Right ventricle myocardium inferior (tissue), 1 donor: ENCODE data around the gene TEDC2. TPM values are rescaled to one million over a fixed set of nuclear protein-coding genes. Genes with fewer than 3 reads are reported as not detected.
"Not testable (repeated sequence)": the region's sequence is repeated elsewhere in the genome, so short reads cannot be mapped to it uniquely, and the experiment has no call there.

ENCODE experiments used
- ATAC-seq: fragments of 200-7000 bp; cut with Tn5 transposase; one replicate; pipeline ENCODE4 v1.9.1; 2020; ENCODE audit warnings: mild to moderate bottlenecking, moderate library complexity
- DNase-seq: peaks from one replicate; pipeline ENCODE4 v3.0.0; 2021; ENCODE audit errors: missing footprints
- intact Hi-C: fragments of 100-400 bp; cut with DNase I; formaldehyde crosslinking; loops from one replicate; pipeline ENCODE4 v1.11.0; 2022
- total RNA-seq: library from RNA; stranded (reverse); fragmentation: NEBNext Ultra II Directional; extraction: Animal tissue kit (Norgen Biotek cat#: 25700); gene quantifications from one replicate; pipeline ENCODE4 v1.2.1, GENCODE V29; 2021
- donor health status: DM: no; HTN: yes; CAD: no; lungs with severe emphysema.

The TEDC2 gene
- total RNA-seq, 1 donor from 2014 or later: 0.95 TPM

GRCh38 chr16:2435236-2435635, 24.7 kb upstream of the TEDC2 start:
- DNase-seq, ATAC-seq, intact Hi-C loops: not testable (repeated sequence)

- DNase-seq (no peak), ATAC-seq (no peak)
- intact Hi-C loops: no loop called here
Observed at GRCh38 chr16:2436110-2436509, 23.8 kb upstream of the TEDC2 start.

- no peak for ATAC-seq
- intact Hi-C loops: no loop called here
- DNase-seq: no peak
Observed at GRCh38 chr16:2437032-2437790, 22.7 kb upstream of the TEDC2 start.

GRCh38 chr16:2438121-2438520, 21.8 kb upstream of the TEDC2 start:
- ATAC-seq (no peak), DNase-seq (no peak)
- intact Hi-C loops: no loop called here

- no peak for ATAC-seq
- no peak for DNase-seq
- intact Hi-C loops: no loop called here
Observed at GRCh38 chr16:2439598-2439997, 20.3 kb upstream of the TEDC2 start.

- DNase-seq, intact Hi-C loops, ATAC-seq: not testable (repeated sequence)
Observed at GRCh38 chr16:2441143-2441804, 18.6 kb upstream of the TEDC2 start.

- intact Hi-C loops: no loop called here
- ATAC-seq (no peak), DNase-seq (no peak)
Observed at GRCh38 chr16:2443555-2443954, 16.4 kb upstream of the TEDC2 start.

- DNase-seq: no peak
- ATAC-seq: no peak
- intact Hi-C loops: no loop called here
Observed at GRCh38 chr16:2447920-2448583, 11.9 kb upstream of the TEDC2 start.

- DNase-seq (no peak), ATAC-seq (no peak)
- intact Hi-C loops: no loop called here
Observed at GRCh38 chr16:2449118-2449517, 10.8 kb upstream of the TEDC2 start.

GRCh38 chr16:2450535-2450934, 9.4 kb upstream of the TEDC2 start:
- intact Hi-C loops: no loop called here
- peak; percentile 5 for ATAC-seq

GRCh38 chr16:2450975-2451381, 8.9 kb upstream of the TEDC2 start:
- intact Hi-C loops: no loop called here
- ATAC-seq (no peak), DNase-seq (no peak)

More at GRCh38 chr16:2450535-2450934, 9.4 kb upstream of the TEDC2 start:
- DNase-seq: no peak

GRCh38 chr16:2451851-2452320, 8.0 kb upstream of the TEDC2 start:
- no peak for DNase-seq
- intact Hi-C loops: no loop called here
- ATAC-seq: no peak

GRCh38 chr16:2452650-2453049, 7.3 kb upstream of the TEDC2 start:
- ATAC-seq (no peak), DNase-seq (no peak)
- intact Hi-C loops: no loop called here

GRCh38 chr16:2455081-2455845, 4.6 kb upstream of the TEDC2 start:
- ATAC-seq: no peak
- no peak for DNase-seq
- intact Hi-C loops: no loop called here

GRCh38 chr16:2456551-2457153, 3.3 kb upstream of the TEDC2 start:
- DNase-seq (no peak), ATAC-seq (no peak)
- intact Hi-C loops: no loop called here

GRCh38 chr16:2457267-2457666, 2.6 kb upstream of the TEDC2 start:
- DNase-seq (no peak), ATAC-seq (no peak)
- intact Hi-C loops: no loop called here

GRCh38 chr16:2457946-2458345, 2.0 kb upstream of the TEDC2 start:
- DNase-seq (no peak), ATAC-seq (no peak)
- intact Hi-C loops: no loop called here

- ATAC-seq (no peak), DNase-seq (no peak)
- intact Hi-C loops: no loop called here
Observed at GRCh38 chr16:2458887-2459646, 842 bp upstream of the TEDC2 start.
